BLaER1 treated with 17β-estradiol and CSF1 and Interleukin-3, amounts not matched to agents 10 nM and 100 nM (cell line): ENCODE data around the gene MAD2L2.

Source experiments
- H3K27ac ChIP-seq, 11 experiments: shearing (Covaris generic); formaldehyde crosslinking; 2 replicates each; pipeline ENCODE4 v1.8.1; 2022
- H3K27me3 ChIP-seq, 11 experiments: shearing (Covaris generic); formaldehyde crosslinking; 2 replicates each; pipeline ENCODE4 v1.8.1; 2022
- H3K36me3 ChIP-seq, 11 experiments: shearing (Covaris generic); formaldehyde crosslinking; 2 replicates each; pipeline ENCODE4 v1.8.1; 2022
- H3K4me1 ChIP-seq, 10 experiments: shearing (Covaris generic); formaldehyde crosslinking; 2 replicates each; pipeline ENCODE4 v1.8.1; 2022
- H3K4me2 ChIP-seq, 11 experiments: shearing (Covaris generic); formaldehyde crosslinking; 2 replicates each; pipeline ENCODE4 v1.8.1; 2022
- H3K4me3 ChIP-seq, 10 experiments: shearing (Covaris generic); formaldehyde crosslinking; 2 replicates each; pipeline ENCODE4 v1.8.1; 2022
- H3K9ac ChIP-seq, 11 experiments: shearing (Covaris generic); formaldehyde crosslinking; 2 replicates each; pipeline ENCODE4 v1.8.1; 2022
- H3K9me3 ChIP-seq, 11 experiments: shearing (Covaris generic); formaldehyde crosslinking; replicated peaks in 1 of 11; 2 replicates each; pipeline ENCODE4 v1.8.1; 2022
- H4K20me1 ChIP-seq, 11 experiments: shearing (Covaris generic); formaldehyde crosslinking; 2 replicates each; pipeline ENCODE4 v1.8.1; 2022
- Cebpa-rat ChIP-seq, 11 experiments: shearing (Covaris generic); IDR thresholded peaks; 2 replicates each; pipeline ENCODE4 v1.8.1; 2022

MAD2L2 gene

GRCh38 chr1:11695861-11696260, 14.9 kb upstream of the MAD2L2 start:
- H3K4me1 ChIP-seq, result peaks cover 40 to 89% (median 78%) of the 10 kb centered on the region in 10 experiments
- H4K20me1 ChIP-seq, result peaks cover 0 to 92% (median 78%) of the 10 kb centered on the region in 11 experiments; a peak in 18 of 22 replicates
- no peaks in the 10 kb centered on the region for H3K9me3 ChIP-seq
- TF ChIP-seq Cebpa-rat (IDR thresholded peaks at IDR 0.05), result no peak
- H3K27me3 ChIP-seq, result peaks cover 0 to 28% (median 0%) of the 10 kb centered on the region in 11 experiments; a peak in 6 of 22 replicates
- H3K4me2 ChIP-seq, result peak overlapping the region in 5 of 11 experiments; percentile 2 to 91 (median 24); a peak in 8 of 22 replicates
- no peak overlapping the region for H3K4me3 ChIP-seq
- H3K9ac ChIP-seq, result peak overlapping the region in 2 of 11 experiments; percentile 9 to 16; a peak in 1 of 22 replicates
- no peak overlapping the region for H3K27ac ChIP-seq
- H3K36me3 ChIP-seq, result peaks cover 0 to 50% (median 19%) of the 10 kb centered on the region in 11 experiments; a peak in 11 of 22 replicates

- H3K27me3 ChIP-seq, result peaks cover 0 to 21% (median 0%) of the 10 kb centered on the region in 11 experiments; a peak in 6 of 22 replicates
- TF ChIP-seq Cebpa-rat (IDR thresholded peaks at IDR 0.05), result no peak
- peaks cover 0 to 73% (median 58%) of the 10 kb centered on the region in 11 experiments; a peak in 18 of 22 replicates for H4K20me1 ChIP-seq
- H3K4me3 ChIP-seq, result peak overlapping the region in 7 of 10 experiments; percentile 75 to 93 (median 91); a peak in 9 of 20 replicates
- H3K36me3 ChIP-seq, result peaks cover 0 to 47% (median 19%) of the 10 kb centered on the region in 11 experiments; a peak in 11 of 22 replicates
- peak overlapping the region in 8 of 11 experiments; percentile 52 to 100 (median 100); a peak in 16 of 22 replicates for H3K9ac ChIP-seq
- peaks cover 47 to 88% (median 75%) of the 10 kb centered on the region in 10 experiments for H3K4me1 ChIP-seq
- peak overlapping the region in 7 of 11 experiments; percentile 56 to 100 (median 100); a peak in 13 of 22 replicates for H3K27ac ChIP-seq
- H3K9me3 ChIP-seq, result no peaks in the 10 kb centered on the region
- peak overlapping the region; percentile 76 to 99 (median 92) for H3K4me2 ChIP-seq
Measured at GRCh38 chr1:11693917-11694316, 13.0 kb upstream of the MAD2L2 start.

- Histone ChIP-seq H3K27me3 (peaks cover 0 to 21% (median 0%) of the 10 kb centered on the region in 11 experiments; a peak in 6 of 22 replicates), H3K4me1 (peaks cover 47 to 88% (median 75%) of the 10 kb centered on the region in 10 experiments), H3K27ac (peak overlapping the region in 8 of 11 experiments; percentile 28 to 100 (median 100); a peak in 17 of 22 replicates), H3K9me3 (no peaks in the 10 kb centered on the region), H3K4me2 (peak overlapping the region; percentile 76 to 99 (median 92)), H3K4me3 (peak overlapping the region in 8 of 10 experiments; percentile 75 to 99 (median 91); a peak in 15 of 20 replicates), H3K36me3 (peaks cover 0 to 41% (median 19%) of the 10 kb centered on the region in 11 experiments; a peak in 11 of 22 replicates), H4K20me1 (peaks cover 0 to 65% (median 50%) of the 10 kb centered on the region in 11 experiments; a peak in 18 of 22 replicates), H3K9ac (peak overlapping the region in 9 of 11 experiments; percentile 83 to 100 (median 100); a peak in 17 of 22 replicates)
- no peak for TF ChIP-seq Cebpa-rat (IDR thresholded peaks at IDR 0.05)
Measured at GRCh38 chr1:11693024-11693590, 12.2 kb upstream of the MAD2L2 start.

GRCh38 chr1:11691928-11692711, 11.2 kb upstream of the MAD2L2 start:
- peak overlapping the region; percentile 66 to 99 (median 90) for H3K4me3 ChIP-seq

GRCh38 chr1:11691302-11691914, 10.5 kb upstream of the MAD2L2 start, which contains the start of gene DRAXIN:
Gene DRAXIN, plus strand, starts transcription at chr1:11691710. Its CDS starts 14,549 bp downstream, at chr1:11706259.
- no peak for TF ChIP-seq Cebpa-rat (IDR thresholded peaks at IDR 0.05)
- peaks cover 0 to 50% (median 37%) of the 10 kb centered on the region in 11 experiments; a peak in 18 of 22 replicates for H4K20me1 ChIP-seq
- peak within 1 kb of the TSS; percentile 66 to 99 (median 90) for H3K4me3 ChIP-seq
- H3K4me2 ChIP-seq, result peak within 1 kb of the TSS; percentile 88 to 99 (median 95)
- H3K9me3 ChIP-seq, result no peaks in the 10 kb centered on the region
- peaks cover 0 to 37% (median 19%) of the 10 kb centered on the region in 11 experiments; a peak in 12 of 22 replicates for H3K36me3 ChIP-seq
- peaks cover 0 to 21% (median 0%) of the 10 kb centered on the region in 11 experiments; a peak in 6 of 22 replicates for H3K27me3 ChIP-seq
- H3K4me1 ChIP-seq, result peaks cover 44 to 91% (median 75%) of the 10 kb centered on the region in 10 experiments
- peak within 1 kb of the TSS; percentile 27 to 100 (median 99); a peak in 21 of 22 replicates for H3K27ac ChIP-seq
- peak within 1 kb of the TSS; percentile 79 to 100 (median 99) for H3K9ac ChIP-seq

More at GRCh38 chr1:11691928-11692711, 11.2 kb upstream of the MAD2L2 start:
- no peak for TF ChIP-seq Cebpa-rat (IDR thresholded peaks at IDR 0.05)
- Histone ChIP-seq H3K36me3 (peaks cover 0 to 39% (median 19%) of the 10 kb centered on the region in 11 experiments; a peak in 11 of 22 replicates), H3K27ac (peak overlapping the region in 9 of 11 experiments; percentile 45 to 100 (median 100); a peak in 19 of 22 replicates), H3K9ac (peak overlapping the region; percentile 3 to 100 (median 99); a peak in 21 of 22 replicates), H3K4me2 (peak overlapping the region; percentile 76 to 99 (median 92)), H3K9me3 (no peaks in the 10 kb centered on the region), H3K4me1 (peaks cover 44 to 88% (median 75%) of the 10 kb centered on the region in 10 experiments), H4K20me1 (peaks cover 0 to 57% (median 40%) of the 10 kb centered on the region in 11 experiments; a peak in 18 of 22 replicates), H3K27me3 (peaks cover 0 to 21% (median 0%) of the 10 kb centered on the region in 11 experiments; a peak in 6 of 22 replicates)

- TF ChIP-seq Cebpa-rat (IDR thresholded peaks at IDR 0.05), result no peak
- H3K4me3 ChIP-seq, result peak overlapping the region; percentile 66 to 99 (median 90)
- H4K20me1 ChIP-seq, result peaks cover 0 to 49% (median 29%) of the 10 kb centered on the region in 11 experiments; a peak in 18 of 22 replicates
- no peaks in the 10 kb centered on the region for H3K9me3 ChIP-seq
- H3K4me2 ChIP-seq, result peak overlapping the region; percentile 84 to 99 (median 92)
- H3K27ac ChIP-seq, result peak overlapping the region; percentile 27 to 100 (median 99); a peak in 21 of 22 replicates
- H3K9ac ChIP-seq, result peak overlapping the region; percentile 79 to 100 (median 99)
- H3K27me3 ChIP-seq, result peaks cover 0 to 21% (median 0%) of the 10 kb centered on the region in 11 experiments; a peak in 6 of 22 replicates
- H3K36me3 ChIP-seq, result peaks cover 0 to 34% (median 15%) of the 10 kb centered on the region in 11 experiments; a peak in 12 of 22 replicates
- H3K4me1 ChIP-seq, result peaks cover 44 to 89% (median 77%) of the 10 kb centered on the region in 10 experiments
Measured at GRCh38 chr1:11690397-11691301, 9.7 kb upstream of the MAD2L2 start.

- Histone ChIP-seq H3K4me2 (peak overlapping the region in 10 of 11 experiments; percentile 84 to 99 (median 92); a peak in 18 of 22 replicates), H3K36me3 (peaks cover 0 to 13% (median 0%) of the 10 kb centered on the region in 11 experiments; a peak in 6 of 22 replicates), H3K9ac (peak overlapping the region in 5 of 11 experiments; percentile 45 to 100 (median 100); a peak in 8 of 22 replicates)
Measured at GRCh38 chr1:11688506-11688905, 7.6 kb upstream of the MAD2L2 start.

More at GRCh38 chr1:11688506-11688905, 7.6 kb upstream of the MAD2L2 start:
- no peak overlapping the region for H3K4me3 ChIP-seq
- TF ChIP-seq Cebpa-rat (IDR thresholded peaks at IDR 0.05), result no peak
- H3K4me1 ChIP-seq, result peaks cover 45 to 89% (median 79%) of the 10 kb centered on the region in 10 experiments
- H3K27me3 ChIP-seq, result peaks cover 0 to 21% (median 0%) of the 10 kb centered on the region in 11 experiments; a peak in 6 of 22 replicates
- H3K9me3 ChIP-seq, result no peaks in the 10 kb centered on the region
- H3K27ac ChIP-seq, result peak overlapping the region in 7 of 11 experiments; percentile 1 to 100 (median 100); a peak in 12 of 22 replicates
- peaks cover 0 to 42% (median 16%) of the 10 kb centered on the region in 11 experiments; a peak in 18 of 22 replicates for H4K20me1 ChIP-seq
